GM19238 (cell line): ENCODE data around the gene LOXL3.

Experiments used
- DNase-seq: peaks from one replicate; pipeline ENCODE4 v3.0.0; 2011; ENCODE audit warnings: low spot score; ENCODE audit not compliant: insufficient read length

Gene LOXL3

GRCh38 chr2:74528600-74529356, 25.0 kb downstream of the LOXL3 start:
- no peak for DNase-seq

- no peak for DNase-seq
Observed at GRCh38 chr2:74527741-74528140, 26.0 kb downstream of the LOXL3 start.

- no peak for DNase-seq
Observed at GRCh38 chr2:74526649-74527230, 27.0 kb downstream of the LOXL3 start.

- DNase-seq: peak; percentile 55
Observed at GRCh38 chr2:74525717-74526648, 27.8 kb downstream of the LOXL3 start, which contains the start of gene DQX1. DQX1 (minus strand) TSS chr2:74526231; CDS start chr2:74525729, 502 bp downstream.

GRCh38 chr2:74524955-74525716, 28.6 kb downstream of the LOXL3 start:
- no peak for DNase-seq

- no peak for DNase-seq
Observed at GRCh38 chr2:74524005-74524404, 29.7 kb downstream of the LOXL3 start.

GRCh38 chr2:74522516-74522915, 31.2 kb downstream of the LOXL3 start:
- DNase-seq: no peak

- DNase-seq: no peak
Observed at GRCh38 chr2:74516650-74517049, 37.1 kb downstream of the LOXL3 start.

GRCh38 chr2:74515981-74516633, 37.6 kb downstream of the LOXL3 start:
- peak; percentile 91 for DNase-seq

GRCh38 chr2:74515271-74515980, 38.3 kb downstream of the LOXL3 start:
- no peak for DNase-seq

GRCh38 chr2:74514368-74515270, 39.1 kb downstream of the LOXL3 start, which contains the start of gene TLX2:
TLX2 (plus strand) TSS chr2:74514450; CDS start chr2:74514807, 357 bp downstream.
- DNase-seq: no peak

GRCh38 chr2:74513605-74514367, 40.0 kb downstream of the LOXL3 start:
- no peak for DNase-seq

GRCh38 chr2:74512744-74513604, 40.8 kb downstream of the LOXL3 start:
- DNase-seq: no peak

GRCh38 chr2:74511104-74511989, 42.4 kb downstream of the LOXL3 start:
- DNase-seq: no peak

GRCh38 chr2:74510272-74510671, 43.5 kb downstream of the LOXL3 start:
- no peak for DNase-seq

- no peak for DNase-seq
Observed at GRCh38 chr2:74507926-74508520, 45.7 kb downstream of the LOXL3 start.
